Upper lobe of left lung (tissue), 4 donors: ENCODE data around the gene DVL3.

ENCODE experiments used
- CTCF ChIP-seq, 6 experiments: fragments of 450-650 bp in 4 of 6; fragments of 200-600 bp in 2 of 6; sonication (generic) in 2 of 6; IDR thresholded peaks; one replicate each; pipeline ENCODE4 v1.5.1; 2016 to 2019; ENCODE audit warnings: antibody characterized with exemption in 6 of 6
- EP300 ChIP-seq, 4 donors: sonication (generic); formaldehyde crosslinking; IDR thresholded peaks; one replicate each; pipeline ENCODE4 v1.5.1; 2017; ENCODE audit warnings: antibody characterized with exemption in 4 of 4, control low read depth in 2 of 4

DNA sequence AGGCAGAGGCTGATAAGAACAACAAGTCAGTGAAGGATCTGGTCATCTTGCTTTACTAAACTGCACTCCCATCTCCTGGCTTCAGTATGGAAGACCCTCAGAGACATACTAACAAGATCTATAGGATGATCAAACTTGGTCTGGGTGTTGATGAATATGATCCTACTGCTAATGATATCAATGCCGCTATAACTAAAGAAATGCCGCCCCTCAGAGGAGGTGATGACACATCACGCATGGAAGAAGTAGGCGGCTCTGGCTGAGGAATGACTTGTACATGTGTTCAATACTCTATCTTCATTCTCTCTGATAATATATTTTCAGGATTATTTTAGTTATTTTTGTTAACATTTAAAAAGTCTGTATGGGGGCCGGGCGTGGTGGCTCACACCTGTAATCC lies 37.5 kb upstream of the DVL3 start:
- TF ChIP-seq EP300 (IDR thresholded peaks at IDR 0.05) (no peak), CTCF (IDR thresholded peaks at IDR 0.05) (no peak)
